C1 segment of cervical spinal cord (tissue), 14 donors: ENCODE results near the gene TSC1.
"Not testable (repeated sequence)": the region's sequence is repeated elsewhere in the genome, so short reads cannot be mapped to it uniquely, and the experiment has no call there.

Source experiments
- DNase-seq, 14 donors: peaks; one replicate each; lab custom pipeline; 2025; lab: John Stamatoyannopoulos, UW

TSC1 gene

DNA sequence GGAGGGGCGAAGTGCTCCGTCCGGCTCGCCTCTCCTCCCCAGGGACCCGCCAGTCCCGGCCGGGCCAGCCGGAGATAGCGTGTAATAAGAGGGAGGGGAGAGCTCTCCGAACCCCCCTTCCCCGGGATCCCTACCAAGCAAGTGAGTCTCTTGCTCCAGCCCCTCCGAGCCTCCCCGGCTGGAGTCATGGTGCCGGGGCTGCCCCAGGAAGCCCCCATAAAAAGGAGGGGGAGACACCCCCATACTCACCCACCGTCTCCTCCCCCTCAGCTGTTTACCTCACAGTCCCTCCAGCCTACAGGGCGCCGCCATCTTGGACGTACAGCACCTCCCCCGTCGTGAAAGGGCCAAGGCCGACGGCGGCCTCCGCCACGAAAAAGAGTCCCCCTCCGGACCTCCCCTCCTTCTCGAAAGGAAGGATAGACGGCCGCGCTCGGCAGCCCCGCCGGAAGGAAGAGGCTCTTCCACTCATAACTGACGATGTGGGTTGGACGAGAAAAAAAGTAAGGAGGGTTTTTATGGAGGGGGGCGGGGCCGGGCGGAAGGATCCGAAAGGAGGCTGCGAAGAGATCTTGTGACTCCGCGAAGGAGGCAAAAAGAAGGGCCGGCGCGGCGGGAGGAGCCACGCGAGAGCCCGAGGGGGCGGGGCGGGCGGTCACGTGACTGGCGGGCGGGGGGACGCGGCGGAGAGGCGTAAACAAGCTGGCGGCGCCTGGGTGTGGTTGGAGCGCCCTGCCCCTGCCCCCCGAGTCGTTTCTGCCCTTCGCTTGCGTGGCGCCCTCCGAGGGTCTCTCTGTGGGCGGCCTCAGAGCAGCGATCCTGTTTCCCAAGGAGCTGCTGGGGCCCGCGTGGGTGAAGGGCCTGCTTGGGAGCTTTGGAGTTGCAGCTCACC lies at the start of gene TSC1:
TSC1 (minus strand) TSS at position 323 of the 892 bp plus-strand sequence. CDS start 15,744 bp downstream, outside the sequence.
- DNase-seq: peak; percentile 80 to 98 (median 94)

DNA sequence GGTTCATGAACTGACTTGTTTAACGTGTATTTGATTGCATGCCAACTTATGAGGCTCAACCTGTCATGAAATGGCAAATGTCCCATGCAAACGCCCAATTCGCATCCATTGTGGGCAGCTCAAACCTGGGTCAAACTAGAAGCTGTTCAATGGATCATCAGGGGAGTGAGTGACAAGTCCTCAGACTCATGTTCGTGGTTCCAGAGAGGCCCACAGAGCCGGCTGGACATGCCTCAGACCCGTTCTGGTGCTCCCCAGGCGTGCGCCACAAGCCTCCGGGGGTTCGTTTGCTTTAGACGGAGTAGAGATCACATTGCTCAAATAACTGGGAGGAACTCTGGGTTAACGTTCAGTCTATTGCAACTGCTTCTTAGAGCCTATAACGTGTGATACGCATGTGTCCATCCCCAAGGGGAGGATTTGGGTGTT lies 49.1 kb upstream of the TSC1 start:
- DNase-seq: no peak

DNA sequence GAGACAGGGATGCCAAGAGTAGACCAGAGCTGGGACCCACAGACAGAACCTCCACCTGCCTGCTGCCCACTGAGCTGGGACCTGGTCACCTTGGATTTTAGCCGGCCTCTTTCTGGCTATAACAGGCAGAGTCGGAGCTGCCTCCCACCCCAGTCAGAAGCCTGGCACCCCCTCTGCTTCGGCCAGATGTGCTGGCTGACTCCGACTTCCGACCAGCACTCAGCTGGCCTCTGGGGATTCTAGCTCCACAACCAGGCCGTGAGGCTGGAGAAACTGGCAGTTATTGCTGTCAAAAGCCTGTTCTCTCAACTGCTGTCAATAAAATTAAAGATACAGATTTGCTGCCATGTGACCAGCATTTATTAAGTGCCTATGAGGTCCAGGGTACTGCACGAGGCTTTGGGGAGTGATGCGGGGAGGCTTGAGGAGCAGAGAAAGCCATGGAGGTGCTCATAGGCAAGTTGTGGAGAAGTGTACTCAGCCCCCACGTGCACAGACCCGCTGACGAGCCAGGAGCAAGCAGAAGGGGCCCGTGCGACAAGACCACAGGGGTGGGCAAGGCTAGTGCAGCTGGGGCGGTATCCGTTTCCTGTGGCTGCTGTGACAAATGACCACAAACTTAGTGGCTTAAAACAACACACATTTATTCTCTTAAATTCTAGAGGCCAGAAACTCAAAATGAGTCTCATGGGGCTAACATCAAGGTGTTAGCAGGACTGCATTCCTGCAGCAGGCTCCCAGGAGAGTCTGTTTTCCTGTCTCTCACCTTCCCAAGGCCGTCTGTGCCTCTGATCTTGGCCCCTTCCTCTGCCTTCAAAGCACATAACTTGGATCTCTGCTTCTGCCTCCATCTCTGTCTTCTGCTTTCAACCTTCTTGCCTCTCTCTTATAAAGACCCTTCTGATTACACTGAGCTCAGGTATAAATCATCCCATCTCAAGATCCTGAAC lies 47.2 kb upstream of the TSC1 start:
- no peak for DNase-seq

DNA sequence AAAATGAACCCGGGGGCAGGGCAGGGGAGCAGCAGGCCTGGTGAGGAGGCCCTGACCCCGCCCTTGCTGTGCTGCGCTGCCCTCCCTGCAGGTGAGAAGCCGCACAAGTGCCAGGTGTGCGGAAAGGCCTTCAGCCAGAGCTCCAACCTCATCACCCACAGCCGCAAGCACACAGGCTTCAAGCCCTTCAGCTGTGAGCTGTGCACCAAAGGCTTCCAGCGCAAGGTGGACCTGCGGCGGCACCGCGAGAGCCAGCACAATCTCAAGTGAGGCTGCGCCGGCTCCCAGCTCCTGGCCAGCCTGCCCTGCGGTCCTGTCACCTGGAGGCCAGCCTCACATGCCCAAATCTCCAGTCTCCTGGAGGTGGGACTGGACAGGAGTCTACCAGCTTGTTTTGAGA lies 46.4 kb upstream of the TSC1 start:
- DNase-seq: no peak

DNA sequence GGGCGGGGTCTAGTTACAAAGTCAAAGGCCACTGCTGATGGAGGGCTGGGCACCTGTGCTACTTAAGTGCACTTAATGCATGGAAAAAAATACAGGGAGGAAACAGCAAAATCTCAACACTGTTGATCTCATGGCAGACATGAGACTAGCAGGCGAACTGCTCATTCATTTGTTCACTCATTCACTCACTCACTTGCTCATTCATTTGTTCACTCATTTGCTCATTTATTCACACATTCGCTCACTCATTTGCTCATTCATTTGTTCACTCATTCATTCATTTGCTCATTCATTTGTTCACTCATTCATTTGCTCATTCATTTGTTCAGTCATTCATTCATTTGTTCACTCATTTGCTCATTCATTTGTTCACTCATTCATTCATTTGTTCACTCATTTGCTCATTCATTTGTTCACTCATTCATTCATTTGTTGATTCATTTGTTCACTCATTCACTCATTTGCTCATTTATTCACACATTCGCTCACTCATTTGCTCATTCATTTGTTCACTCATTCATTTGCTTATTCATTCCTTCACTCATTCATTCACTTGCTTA lies 45.7 kb upstream of the TSC1 start:
- not testable (repeated sequence) for DNase-seq

DNA sequence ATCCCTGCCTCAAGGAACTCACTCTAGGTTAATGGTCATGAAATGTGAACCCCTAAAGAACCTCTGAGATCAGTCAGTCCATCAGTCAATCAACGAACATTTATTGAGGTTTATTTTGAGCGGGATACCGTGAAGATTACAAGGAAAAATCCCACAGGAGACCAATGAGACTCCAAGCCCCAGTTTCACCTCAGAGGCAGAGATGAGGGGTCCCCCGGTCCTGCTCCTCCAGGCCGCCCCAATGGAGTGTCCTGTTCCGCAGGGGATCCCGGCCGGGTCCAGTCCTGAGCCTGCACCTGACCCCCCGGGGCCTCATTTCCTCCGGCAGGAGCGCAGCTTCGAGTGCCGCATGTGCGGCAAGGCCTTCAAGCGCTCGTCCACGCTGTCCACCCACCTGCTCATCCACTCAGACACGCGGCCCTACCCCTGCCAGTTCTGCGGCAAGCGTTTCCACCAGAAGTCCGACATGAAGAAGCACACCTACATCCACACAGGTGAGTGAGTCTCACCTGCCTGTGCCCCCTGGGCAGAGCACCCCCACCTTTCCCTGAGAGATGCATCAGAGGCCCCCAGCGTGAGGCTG lies 45.1 kb upstream of the TSC1 start:
- no peak for DNase-seq

DNA sequence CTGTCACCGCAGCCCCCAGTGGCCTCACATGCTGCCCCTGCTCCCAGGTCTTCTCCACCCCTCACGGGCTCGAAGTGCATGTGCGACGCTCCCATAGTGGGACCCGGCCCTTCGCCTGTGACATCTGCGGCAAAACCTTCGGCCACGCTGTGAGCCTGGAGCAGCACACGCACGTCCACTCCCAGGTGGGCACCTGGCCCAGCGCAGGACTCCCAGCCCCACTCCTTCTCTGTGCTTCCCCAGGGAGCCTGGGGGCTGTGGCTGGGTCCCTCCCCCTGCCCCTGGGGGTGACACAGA lies 44.5 kb upstream of the TSC1 start:
- no peak for DNase-seq

DNA sequence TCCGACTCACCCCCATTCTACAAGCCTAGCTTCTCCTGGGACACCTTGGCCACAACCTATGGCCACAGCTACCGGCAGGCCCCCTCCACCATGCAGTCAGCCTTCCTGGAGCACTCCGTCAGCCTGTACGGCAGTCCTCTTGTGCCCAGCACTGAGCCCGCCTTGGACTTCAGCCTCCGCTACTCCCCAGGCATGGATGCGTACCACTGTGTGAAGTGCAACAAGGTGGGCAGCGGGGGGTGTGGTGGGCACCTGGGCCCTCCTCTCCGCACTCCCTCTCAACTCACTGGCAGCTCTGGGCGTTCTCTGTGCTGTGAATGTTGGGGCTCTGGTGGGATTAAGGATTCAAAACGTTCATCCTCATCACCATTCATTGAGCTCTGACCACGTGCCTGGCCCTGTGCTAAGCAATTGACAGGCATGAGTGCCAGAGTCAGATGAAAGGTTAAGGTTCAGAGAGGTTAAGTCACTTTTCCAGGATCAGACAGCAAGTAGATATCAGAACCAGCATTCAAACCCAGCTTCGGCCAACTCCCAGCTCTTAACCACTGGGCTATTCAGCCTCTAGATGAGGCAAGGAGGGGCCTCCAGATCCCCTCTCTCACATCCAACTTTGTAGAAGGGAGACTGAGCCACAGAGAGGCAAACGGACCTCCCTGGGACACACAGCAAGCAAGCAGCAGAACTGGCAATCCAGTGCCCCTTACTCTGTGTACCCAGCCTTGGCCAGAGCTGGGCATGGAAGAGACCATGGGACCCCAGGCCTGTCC lies 44.0 kb upstream of the TSC1 start:
- no peak for DNase-seq

DNA sequence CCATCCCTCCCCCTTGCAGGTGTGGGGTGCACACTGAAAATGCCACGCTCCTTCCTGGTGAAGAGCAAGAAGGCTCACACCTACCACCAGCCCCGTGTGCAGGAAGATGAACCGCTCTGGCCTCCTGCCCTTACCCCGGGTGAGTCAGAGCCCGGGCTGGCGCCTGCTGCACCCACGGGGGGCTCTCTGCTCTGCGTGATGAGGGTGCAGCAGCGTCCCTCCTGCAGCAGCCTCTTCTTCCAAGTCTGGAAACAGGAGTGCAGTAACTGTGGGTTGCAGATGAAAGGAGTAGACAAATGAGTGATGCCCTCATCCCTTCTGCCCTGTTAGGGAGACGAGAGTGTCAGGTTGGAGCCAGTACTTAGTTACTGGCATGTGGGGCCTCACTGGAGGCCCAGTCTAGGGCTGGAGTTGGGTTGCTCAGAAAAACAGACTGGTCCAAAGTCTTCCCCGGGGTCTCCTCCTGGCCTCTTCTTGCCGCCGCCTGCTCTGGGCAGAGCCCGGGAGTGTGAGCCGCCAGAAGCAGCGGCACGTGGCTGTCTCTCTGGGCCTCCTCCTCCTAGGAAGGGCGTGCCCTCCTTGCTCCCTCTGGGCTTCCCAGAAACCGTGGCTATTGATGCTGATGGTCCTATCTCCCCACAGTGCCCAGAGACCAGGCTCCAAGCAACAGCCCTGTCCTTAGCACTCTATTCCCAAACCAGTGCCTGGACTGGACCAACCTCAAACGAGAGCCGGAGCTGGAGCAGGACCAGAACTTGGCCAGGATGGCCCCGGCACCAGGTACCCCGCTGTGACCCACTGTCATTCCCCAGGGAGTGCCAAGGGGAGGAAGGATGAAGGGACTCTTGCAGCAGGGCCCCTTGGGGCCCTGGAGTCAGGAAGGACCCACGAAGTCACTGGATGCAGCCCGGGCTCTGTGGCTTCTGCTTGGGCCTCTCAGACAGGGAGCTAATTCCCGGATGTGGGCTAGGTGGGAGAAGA lies 42.5 kb upstream of the TSC1 start:
- no peak for DNase-seq

DNA sequence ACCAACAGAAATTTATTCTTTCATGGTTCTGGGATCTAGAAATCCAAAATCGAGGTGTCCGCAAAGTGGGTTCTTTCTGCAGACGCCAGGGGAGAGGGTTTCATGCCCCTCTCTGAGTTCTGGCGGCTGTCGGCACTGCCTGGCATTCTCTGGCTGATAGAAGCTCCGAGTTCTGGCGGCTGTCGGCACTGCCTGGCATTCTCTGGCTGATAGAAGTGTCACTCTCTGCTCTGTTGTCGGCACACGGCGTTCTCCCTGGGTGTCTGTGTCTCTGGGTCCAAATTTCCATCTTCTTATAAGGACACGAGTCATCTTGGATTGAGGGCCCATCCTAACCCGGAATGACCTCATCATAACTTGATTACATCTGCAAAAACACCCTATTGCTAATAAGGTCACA lies 41.7 kb upstream of the TSC1 start:
- no peak for DNase-seq

DNA sequence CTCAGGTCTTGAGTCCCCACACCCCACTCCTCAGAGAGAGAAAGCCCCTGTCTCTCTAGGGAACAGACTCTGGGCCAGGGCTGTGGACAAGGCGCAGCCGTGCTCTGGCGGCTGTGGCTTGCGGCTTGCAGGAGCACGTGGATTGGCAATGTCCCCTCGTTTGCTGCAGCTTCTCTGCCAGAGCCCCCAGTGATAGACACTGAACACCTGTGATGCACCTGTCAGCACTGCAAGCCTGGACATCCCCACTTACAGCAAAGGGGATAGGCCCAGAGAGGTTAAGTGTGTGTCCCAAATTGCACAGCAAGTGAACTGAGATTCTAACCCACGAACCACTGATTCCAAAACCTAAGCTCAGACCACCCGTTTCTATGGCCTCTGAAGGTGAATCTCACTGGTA lies 41.1 kb upstream of the TSC1 start:
- DNase-seq: no peak

DNA sequence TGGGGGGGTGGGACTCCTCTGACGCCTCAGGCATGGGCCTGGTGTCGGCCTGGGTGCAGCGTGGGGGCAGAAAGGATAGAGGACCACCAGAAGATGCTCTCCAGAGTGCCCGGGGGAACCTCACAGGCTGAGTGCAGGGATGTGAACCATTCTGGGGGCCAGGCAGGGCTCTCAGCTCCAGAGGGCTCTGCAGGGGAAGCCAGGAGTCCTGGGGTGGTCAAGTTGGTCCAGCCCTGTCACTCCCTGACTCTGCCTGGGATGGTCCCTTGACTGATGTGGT lies 40.6 kb upstream of the TSC1 start:
- no peak for DNase-seq

DNA sequence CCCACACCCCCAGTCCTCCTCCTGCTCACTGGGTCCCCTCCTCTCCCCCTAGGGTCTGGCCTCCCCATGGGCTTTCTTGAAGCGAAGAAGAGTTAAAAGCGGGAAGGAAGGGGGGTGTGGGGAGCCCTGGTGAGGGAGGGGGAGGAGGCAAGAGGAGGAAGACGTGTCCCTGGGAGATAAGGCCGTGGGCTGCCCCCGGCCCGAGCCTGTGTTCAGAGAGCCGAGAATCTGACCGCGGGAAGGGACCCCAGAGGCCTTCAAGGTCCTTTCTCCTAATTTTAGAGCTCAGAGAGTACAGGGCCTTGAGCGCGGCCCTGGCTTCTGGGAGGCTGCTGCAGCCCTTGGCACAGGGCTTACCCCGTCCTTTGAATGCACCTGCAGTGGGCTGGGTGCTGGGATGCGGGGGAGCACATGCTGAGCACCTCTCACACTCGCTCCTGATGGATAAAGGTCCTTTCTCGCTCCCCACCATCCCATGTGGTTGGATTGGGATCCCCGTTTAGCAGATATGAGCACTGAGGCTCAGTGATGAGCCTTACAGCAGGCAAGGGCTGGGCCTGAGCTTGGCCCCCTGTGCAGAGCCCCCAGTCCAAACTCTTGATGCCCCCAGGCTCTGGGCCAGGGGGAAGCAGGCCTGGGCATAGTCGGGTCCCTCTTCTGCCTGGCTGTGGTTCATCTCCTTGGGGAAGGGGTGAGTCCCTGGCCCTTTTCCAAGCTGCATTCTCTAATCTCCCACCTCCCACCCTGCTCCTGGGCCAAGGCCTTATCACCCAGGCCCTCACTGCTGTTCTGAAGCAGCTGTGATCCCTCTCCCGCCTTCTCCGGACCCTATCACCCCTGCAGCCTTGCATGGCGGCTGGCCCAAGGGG lies 40.0 kb upstream of the TSC1 start:
- DNase-seq: no peak

DNA sequence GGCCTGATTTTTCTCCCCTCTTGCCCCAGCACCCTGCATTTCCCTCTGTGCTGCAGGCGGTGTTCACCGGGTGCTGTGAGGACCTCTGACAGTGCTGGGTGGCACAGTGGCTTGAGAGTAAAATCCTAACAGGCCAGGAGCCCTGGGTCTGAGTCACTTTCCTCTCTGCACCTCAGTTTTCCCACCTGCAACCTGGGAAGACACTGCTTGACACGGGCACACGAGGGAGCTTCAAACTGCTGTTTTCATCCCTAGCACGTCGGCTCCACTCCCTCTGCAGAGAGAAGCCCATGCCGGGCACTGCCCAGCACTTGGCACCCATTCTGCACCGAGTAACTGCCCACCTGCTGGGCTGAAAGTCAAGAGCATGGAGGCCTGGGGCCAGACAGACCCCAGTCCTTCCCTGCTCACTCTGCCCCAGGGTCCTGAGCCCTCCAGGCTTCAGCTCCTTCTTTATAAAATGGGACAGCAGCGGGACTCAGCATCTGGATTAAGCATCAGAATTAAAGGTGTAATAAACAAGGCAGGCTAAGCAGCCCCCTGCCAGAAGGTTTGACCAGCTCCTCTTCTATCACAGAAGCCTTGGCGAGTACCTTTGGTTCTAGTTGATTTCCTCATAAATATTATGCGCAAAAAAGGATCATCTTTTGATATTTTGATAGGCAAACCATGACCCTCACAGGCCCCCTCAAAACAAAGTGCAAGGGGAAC lies 39.2 kb upstream of the TSC1 start:
- no peak for DNase-seq

DNA sequence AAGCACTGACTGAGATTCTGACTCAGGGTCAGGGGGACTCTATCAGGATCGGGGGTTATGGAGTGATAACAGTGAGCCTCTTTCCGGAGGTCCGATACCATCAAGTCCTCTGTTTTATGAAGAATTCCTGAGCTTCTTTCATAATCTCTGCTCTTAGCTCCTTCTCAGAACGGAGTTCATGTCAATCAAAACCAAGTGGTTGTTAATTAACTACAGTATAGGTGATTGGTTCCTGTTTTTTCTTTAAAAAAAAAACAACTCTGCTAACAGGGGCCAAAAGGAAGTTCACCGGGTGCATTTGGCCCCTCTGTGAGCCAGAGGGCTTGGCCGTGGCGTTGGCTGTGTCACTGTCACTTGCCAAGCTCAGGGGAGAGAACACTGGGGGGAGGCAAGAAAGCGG lies 38.0 kb upstream of the TSC1 start:
- DNase-seq: no peak

DNA sequence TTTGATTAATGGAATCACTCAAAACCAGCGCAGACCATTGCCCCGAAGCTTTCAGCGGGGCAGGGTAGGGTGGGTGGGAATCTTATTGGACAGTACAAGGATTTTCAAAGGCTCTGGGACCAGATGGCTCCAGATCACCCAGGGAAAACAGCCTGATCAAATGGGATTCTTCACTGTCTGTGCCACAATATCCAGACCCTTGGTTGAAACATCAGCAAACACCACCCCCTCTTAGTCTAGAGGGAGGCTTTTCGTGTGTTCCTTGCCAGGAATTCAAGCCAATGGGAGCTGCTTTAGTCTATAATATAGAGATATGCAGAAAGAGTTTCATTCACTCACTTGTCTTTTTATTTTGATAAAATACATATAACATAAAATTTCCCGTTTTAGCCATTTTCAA lies 35.7 kb upstream of the TSC1 start:
- no peak for DNase-seq

DNA sequence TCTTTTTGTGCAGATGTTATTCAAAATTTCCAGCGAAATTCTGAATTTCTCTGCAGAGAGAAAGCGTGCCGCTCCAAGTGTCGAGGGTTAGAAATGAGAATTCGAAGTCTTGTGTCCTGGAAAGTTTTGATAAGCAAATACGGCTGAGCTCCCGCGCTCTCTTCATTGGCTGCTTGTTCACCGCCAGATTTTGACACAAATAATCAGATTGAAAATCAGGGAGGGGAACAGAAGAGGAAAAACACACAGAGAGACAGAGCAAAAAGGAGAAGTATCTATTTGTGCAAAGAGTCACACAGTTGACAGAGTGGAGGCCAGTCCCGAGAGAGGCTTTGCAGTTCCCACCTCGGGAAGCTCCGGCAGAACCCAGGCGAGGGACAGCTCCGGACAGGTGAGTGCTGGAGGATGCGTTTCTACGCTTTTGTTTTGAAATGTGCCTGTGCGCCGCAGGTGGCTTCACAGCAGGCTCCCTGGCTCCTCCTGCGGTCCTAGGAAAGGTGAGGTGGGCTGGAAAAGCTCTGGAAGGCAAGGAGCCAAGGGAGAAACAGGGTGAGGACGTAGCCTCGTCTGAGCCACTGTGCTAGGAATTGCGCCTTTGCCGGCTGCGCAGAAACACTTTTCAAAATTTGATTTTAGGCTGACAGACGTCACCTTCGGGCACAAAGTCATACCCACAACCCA lies 34.2 kb upstream of the TSC1 start, which contains the start of gene GFI1B:
GFI1B (plus strand) TSS at position 244 of the 681 bp plus-strand sequence. CDS start 7,985 bp downstream, outside the sequence.
- DNase-seq: no peak

DNA sequence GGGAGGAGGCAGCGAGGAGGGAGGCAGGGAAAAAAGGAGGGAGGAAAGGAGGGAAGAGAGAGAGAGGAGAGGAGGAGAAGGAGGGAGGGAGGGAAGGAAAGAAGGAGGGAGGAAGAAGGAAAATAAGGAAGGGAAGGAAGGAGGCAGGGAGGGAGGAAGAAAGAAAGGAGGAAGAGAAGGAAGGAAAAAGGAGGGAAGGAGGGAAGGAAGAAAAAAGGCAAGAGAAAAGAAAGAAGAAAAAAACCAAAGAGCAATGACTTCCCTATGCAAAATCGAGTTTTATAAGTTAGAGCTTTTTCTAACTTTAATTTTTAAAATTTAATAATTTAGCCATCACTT lies 33.7 kb upstream of the TSC1 start:
- DNase-seq: no peak
